ENCODE results near the gene LHFPL3. TPM values are rescaled to one million over a fixed set of nuclear protein-coding genes. Genes with fewer than 3 reads are reported as not detected.

The LHFPL3 gene
- total and polyA plus RNA-seq, 2 donors (not counting 1 experiment from before 2014, with no cell fraction given) = not detected

GRCh38 chr7:104434129-104434528 is 105.7 kb downstream of the LHFPL3 start:
- no peak overlapping the region for H3K27ac ChIP-seq (ENCODE audit: low read length in 2 of 2)
- H3K27me3 ChIP-seq (replicated peaks in 1 of 4; ENCODE audit: control extremely low read depth in 1 of 4, control insufficient read depth in 3 of 4, insufficient read depth in 4 of 4, low read length in 3 of 4) = no peaks in the 10 kb centered on the region
- Mint-ChIP-seq H3K27ac (no peak overlapping the region), H3K9me3 (ENCODE audit: insufficient read depth) (no peaks in the 10 kb centered on the region), H3K4me1 (no peaks in the 10 kb centered on the region), H3K27me3 (peaks cover 12% of the 10 kb centered on the region), H3K4me3 (no peak overlapping the region)
- no peaks in the 10 kb centered on the region for H3K36me3 ChIP-seq (replicated peaks in 1 of 2; ENCODE audit: control extremely low read depth in 1 of 2, control insufficient read depth in 1 of 2, extremely low read depth in 1 of 2, insufficient read depth in 2 of 2, low read length in 1 of 2)
- no peak overlapping the region for H3K9ac ChIP-seq (ENCODE audit: low read length)
- H3K4me3 ChIP-seq (ENCODE audit: control extremely low read depth in 1 of 5, extremely low read depth in 1 of 5, insufficient read depth in 1 of 5, low read depth in 2 of 5, low read length in 4 of 5) = no peak overlapping the region
- intact Hi-C loops (cut with micrococcal nuclease) = no loop called here
- no peak for ATAC-seq (ENCODE audit: low read depth)
- no peaks in the 10 kb centered on the region for H3K4me1 ChIP-seq (ENCODE audit: control insufficient read depth in 2 of 2, insufficient read depth in 2 of 2, low read length in 2 of 2)
- ChIA-PET POLR2A (no interaction called here), CTCF (no interaction called here)
- no peak overlapping the region for H2AFZ ChIP-seq (ENCODE audit: insufficient read depth, low read depth, low read length, poor library complexity, severe bottlenecking)
- H3K79me2 ChIP-seq (ENCODE audit: control insufficient read depth, insufficient read depth, low read length) = no peaks in the 10 kb centered on the region
- no peaks in the 10 kb centered on the region for H4K20me1 ChIP-seq (ENCODE audit: control insufficient read depth, insufficient read depth, low read length, poor library complexity, severe bottlenecking)
- no peaks in the 10 kb centered on the region for H3K9me3 ChIP-seq (ENCODE audit: control extremely low read depth in 1 of 3, control insufficient read depth in 2 of 3, insufficient read depth in 1 of 3, low read length in 2 of 3)
- 60% methylated on average over 1 of the region's 2 CpGs for WGBS (ENCODE audit: insufficient coverage)
- no peak for DNase-seq
- H3K4me2 ChIP-seq (replicated peaks; ENCODE audit: low read depth, low read length, poor library complexity, severe bottlenecking) = no peak overlapping the region
- TF ChIP-seq, protein P1, sequence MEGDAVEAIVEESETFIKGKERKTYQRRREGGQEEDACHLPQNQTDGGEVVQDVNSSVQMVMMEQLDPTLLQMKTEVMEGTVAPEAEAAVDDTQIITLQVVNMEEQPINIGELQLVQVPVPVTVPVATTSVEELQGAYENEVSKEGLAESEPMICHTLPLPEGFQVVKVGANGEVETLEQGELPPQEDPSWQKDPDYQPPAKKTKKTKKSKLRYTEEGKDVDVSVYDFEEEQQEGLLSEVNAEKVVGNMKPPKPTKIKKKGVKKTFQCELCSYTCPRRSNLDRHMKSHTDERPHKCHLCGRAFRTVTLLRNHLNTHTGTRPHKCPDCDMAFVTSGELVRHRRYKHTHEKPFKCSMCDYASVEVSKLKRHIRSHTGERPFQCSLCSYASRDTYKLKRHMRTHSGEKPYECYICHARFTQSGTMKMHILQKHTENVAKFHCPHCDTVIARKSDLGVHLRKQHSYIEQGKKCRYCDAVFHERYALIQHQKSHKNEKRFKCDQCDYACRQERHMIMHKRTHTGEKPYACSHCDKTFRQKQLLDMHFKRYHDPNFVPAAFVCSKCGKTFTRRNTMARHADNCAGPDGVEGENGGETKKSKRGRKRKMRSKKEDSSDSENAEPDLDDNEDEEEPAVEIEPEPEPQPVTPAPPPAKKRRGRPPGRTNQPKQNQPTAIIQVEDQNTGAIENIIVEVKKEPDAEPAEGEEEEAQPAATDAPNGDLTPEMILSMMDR (IDR thresholded peaks at IDR 0.05) = no peak
- TF ChIP-seq EZH2 (IDR thresholded peaks at IDR 0.05; ENCODE audit: borderline replicate concordance, insufficient read depth, low read depth, low read length, poor library complexity, severe bottlenecking) = no peak

- no peak overlapping the region for H3K9ac ChIP-seq (ENCODE audit: low read length)
- no peaks in the 10 kb centered on the region for H3K4me1 ChIP-seq (ENCODE audit: control insufficient read depth in 2 of 2, insufficient read depth in 2 of 2, low read length in 2 of 2)
- TF ChIP-seq, protein P1 (IDR thresholded peaks at IDR 0.05) = no peak
- no peak for TF ChIP-seq EZH2 (IDR thresholded peaks at IDR 0.05; ENCODE audit: borderline replicate concordance, insufficient read depth, low read depth, low read length, poor library complexity, severe bottlenecking)
- H3K4me2 ChIP-seq (replicated peaks; ENCODE audit: low read depth, low read length, poor library complexity, severe bottlenecking) = no peak overlapping the region
- peaks cover 3% of the 10 kb centered on the region for H3K27me3 Mint-ChIP-seq
- H3K4me3 Mint-ChIP-seq = no peak overlapping the region
- ATAC-seq (ENCODE audit: low read depth) (no peak), DNase-seq (no peak)
- WGBS (ENCODE audit: insufficient coverage) = 100% methylated on average over 1 of the region's 1 CpG
- no peaks in the 10 kb centered on the region for H3K36me3 ChIP-seq (replicated peaks in 1 of 2; ENCODE audit: control extremely low read depth in 1 of 2, control insufficient read depth in 1 of 2, extremely low read depth in 1 of 2, insufficient read depth in 2 of 2, low read length in 1 of 2)
- no peaks in the 10 kb centered on the region for H3K4me1 Mint-ChIP-seq
- intact Hi-C loops (cut with micrococcal nuclease) = no loop called here
- no peaks in the 10 kb centered on the region for H3K27me3 ChIP-seq (replicated peaks in 1 of 4; ENCODE audit: control extremely low read depth in 1 of 4, control insufficient read depth in 3 of 4, insufficient read depth in 4 of 4, low read length in 3 of 4)
- H3K79me2 ChIP-seq (ENCODE audit: control insufficient read depth, insufficient read depth, low read length) = no peaks in the 10 kb centered on the region
- no peak overlapping the region for H3K27ac ChIP-seq (ENCODE audit: low read length in 2 of 2)
- ChIA-PET CTCF (no interaction called here), POLR2A (no interaction called here)
- no peak overlapping the region for H3K27ac Mint-ChIP-seq
- H4K20me1 ChIP-seq (ENCODE audit: control insufficient read depth, insufficient read depth, low read length, poor library complexity, severe bottlenecking) = no peaks in the 10 kb centered on the region
- H3K9me3 Mint-ChIP-seq (ENCODE audit: insufficient read depth) = no peaks in the 10 kb centered on the region
- no peak overlapping the region for H3K4me3 ChIP-seq (ENCODE audit: control extremely low read depth in 1 of 5, extremely low read depth in 1 of 5, insufficient read depth in 1 of 5, low read depth in 2 of 5, low read length in 4 of 5)
- no peak overlapping the region for H2AFZ ChIP-seq (ENCODE audit: insufficient read depth, low read depth, low read length, poor library complexity, severe bottlenecking)
- H3K9me3 ChIP-seq (ENCODE audit: control extremely low read depth in 1 of 3, control insufficient read depth in 2 of 3, insufficient read depth in 1 of 3, low read length in 2 of 3) = no peaks in the 10 kb centered on the region
Observed at GRCh38 chr7:104442481-104442880, 114.1 kb downstream of the LHFPL3 start.

Data from B cell (primary cell).